Nucleus accumbens (tissue), 56 donors: ENCODE data around the gene WDR7.
A peak's percentile ranks its signal among the peaks of the same experiment; 100 is the strongest.

Experiments used
- DNase-seq, 56 donors: peaks; one replicate each; lab custom pipeline; 2025; lab: John Stamatoyannopoulos, UW

WDR7 gene

DNA sequence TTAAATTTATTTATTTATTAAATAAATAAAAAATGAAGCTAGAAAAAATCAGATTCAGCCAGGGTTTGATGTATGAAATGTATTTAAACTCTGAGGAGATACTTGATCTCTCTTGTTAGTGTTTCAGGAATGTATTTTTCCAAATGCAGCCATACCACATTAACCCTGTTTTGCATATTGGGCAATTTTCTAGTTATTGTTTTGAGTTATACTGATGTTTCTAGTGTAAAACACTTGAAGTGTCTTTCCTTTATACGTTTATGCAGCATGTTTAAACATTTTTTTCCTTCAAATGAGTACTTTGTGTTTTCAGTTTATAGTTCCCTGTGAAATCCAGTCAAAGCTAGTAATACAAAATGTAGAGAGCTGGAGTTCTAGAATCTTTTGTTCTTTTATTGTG is 69.9 kb downstream of the WDR7 start:
- DNase-seq = no peak

- no peak for DNase-seq
Measured at GRCh38 chr18:56721491-56721890, 70.3 kb downstream of the WDR7 start.

- no peak for DNase-seq
Measured at GRCh38 chr18:56722518-56722917, 71.4 kb downstream of the WDR7 start.

GRCh38 chr18:56723068-56723467 is 71.9 kb downstream of the WDR7 start:
- DNase-seq = no peak

DNA sequence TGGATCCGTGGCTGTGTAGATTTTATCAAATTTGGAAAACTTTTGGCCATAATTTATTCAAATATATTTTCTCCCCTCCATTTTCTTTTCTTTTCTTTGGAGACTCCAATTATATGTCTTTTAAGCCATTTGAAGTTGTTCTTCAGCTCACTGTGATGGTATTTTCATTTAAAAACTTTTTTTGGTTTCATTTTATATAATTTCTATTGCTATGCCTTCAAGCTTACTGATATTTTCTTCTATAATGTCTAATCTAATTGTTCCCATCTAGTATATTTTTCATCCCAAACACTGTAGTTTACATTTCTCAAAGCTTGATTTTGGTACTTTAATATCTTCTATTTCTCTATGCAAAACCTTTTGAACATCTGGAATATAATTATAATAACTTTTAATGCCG is 72.5 kb downstream of the WDR7 start:
- no peak for DNase-seq

DNA sequence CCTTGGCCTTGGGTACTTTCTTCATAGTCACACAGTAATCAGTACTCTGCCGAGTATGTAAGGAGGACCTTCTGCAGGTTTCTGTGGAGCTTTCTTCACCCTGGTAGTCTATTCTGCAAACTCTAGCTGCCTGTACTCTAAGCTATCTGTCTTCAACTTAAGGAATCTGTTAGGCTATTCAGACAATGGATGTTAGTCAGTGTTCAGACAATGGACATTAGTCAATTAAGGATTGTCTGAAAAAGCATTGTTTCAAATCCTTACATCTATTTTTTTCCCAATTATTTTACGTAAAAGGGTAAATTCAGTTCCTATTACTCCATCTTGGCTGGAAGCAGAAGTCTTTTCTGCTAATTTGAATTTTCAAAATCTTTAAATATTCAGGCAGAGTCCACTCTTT is 75.7 kb downstream of the WDR7 start:
- DNase-seq = no peak

DNA sequence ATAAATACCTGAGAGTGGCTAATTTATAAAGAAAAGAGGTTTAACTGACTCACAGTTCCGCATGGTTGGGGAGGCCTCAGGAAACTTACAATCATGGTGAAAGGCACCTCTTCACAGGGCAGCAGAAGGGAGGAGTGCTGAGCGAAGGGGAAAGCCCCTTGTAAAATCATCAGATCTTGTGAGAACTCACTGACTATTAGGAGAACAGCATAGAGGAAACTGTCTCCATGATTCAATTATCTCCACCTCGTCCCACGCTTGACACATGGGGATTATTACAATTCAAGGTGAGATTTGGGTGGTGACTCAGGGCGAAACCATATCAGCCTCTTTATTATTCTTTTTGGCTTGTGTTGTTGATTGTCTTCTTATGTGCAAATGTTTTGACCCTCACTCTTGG is 76.2 kb downstream of the WDR7 start:
- DNase-seq = no peak

DNA sequence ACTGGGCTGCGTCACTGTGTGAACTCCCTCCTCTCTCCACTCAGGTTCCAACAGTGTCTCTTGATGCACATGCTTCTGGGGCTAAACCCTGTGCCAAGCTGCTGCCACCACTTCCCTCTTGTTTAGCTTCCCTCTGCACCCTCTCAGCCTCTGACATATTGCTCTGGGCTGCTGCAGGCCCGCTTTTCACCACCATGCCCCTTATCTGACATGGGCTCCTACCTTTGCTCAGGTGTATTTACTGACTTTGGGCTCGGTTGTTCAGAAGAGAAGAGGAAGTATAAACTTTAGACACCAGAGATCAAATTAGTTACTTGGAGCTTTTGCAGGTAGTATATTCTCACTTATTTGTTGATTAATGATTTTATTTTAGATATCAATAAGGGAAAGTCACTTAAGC is 77.6 kb downstream of the WDR7 start:
- no peak for DNase-seq

- DNase-seq = no peak
Measured at GRCh38 chr18:56738184-56738583, 87.0 kb downstream of the WDR7 start.

DNA sequence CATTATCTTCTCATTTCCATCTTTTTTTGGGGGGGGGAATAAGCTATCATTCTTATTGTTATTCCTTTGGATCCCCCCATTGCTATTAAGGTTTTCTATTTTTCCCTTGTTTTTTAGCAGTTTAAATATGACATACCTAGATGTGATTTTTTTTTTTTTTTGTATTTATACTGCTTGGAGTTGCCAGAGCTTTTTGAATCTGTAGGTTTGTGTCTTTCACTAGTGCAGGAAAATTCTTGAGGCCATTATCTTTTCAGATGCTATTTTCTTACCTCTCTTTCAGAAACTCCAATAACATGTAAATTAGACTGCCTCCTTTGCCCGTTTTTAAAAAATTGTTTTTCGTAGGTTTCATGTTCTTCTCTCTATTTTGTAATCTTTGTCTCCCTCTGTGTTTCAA is 88.6 kb downstream of the WDR7 start:
- DNase-seq = no peak

GRCh38 chr18:56740645-56741044 is 89.5 kb downstream of the WDR7 start:
- no peak for DNase-seq

GRCh38 chr18:56741685-56742084 is 90.5 kb downstream of the WDR7 start:
- no peak for DNase-seq

GRCh38 chr18:56743115-56743514 is 92.0 kb downstream of the WDR7 start:
- no peak for DNase-seq

GRCh38 chr18:56747032-56747658 is 96.0 kb downstream of the WDR7 start:
- no peak for DNase-seq

- no peak for DNase-seq
Measured at GRCh38 chr18:56747857-56748256, 96.7 kb downstream of the WDR7 start.

DNA sequence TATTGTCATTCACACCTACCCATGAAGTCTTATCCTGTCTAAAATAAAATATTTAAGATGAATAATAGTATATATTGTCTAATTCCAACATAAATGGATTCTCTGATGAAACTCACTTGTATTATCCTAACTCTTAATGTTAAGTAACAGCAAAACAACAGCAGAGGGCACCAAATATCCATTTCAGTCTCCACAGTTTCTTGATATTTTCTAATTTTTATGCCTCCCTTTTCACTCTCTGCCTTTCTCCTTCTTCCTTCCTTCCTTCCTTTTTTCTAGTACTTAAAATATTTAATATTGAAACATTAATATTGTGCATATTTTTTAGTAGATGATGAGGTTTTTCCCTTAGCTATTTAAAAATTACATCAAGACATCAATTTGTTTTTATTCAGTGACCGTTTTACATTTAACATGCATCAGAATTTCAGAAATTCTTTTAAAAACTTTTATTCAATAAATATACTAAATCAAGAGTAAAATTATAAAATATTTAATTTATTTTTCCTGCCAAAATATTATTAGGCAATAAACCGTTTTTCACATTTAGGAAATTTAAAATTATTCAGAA is 97.6 kb downstream of the WDR7 start:
- DNase-seq = no peak

- peak in 5 of 56 donors; percentile 2 to 7 (median 3) for DNase-seq
Measured at GRCh38 chr18:56756966-56757365, 105.8 kb downstream of the WDR7 start.

DNA sequence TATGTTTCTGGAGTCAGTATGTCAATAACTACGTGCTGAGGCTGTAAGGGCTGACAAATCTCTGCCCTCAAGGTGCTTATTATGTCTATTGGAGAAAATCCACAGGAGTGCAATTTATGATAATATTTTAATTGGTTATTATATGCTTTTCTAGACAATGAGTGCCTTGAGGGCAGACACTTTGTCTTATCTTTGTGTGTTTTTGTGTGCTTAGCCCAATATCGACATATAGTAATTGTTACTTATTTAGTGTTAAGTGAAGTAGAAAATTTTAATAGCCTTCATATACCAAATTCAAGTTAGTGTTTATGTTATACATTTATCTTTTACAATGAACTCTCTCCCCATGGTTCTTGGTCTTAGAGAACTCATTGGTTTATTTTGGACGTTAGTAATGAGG is 118.9 kb downstream of the WDR7 start:
- DNase-seq = no peak

DNA sequence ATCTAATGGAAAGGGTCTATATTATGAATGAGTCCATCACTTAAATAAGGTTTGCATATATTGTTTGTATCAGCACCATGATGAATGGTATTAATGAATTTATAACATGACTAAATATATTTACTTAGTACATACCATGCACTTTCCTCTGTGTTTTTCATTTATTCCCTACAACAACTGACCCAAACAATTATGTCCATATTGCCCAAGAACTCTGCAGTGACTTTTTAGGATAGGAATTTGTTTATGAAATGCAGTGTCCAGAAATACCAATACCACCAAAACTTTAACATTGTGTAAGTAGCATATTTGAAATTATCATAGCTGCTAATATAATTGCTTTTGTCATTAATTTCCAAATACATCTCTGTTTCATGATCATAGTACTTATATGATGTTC is 119.7 kb downstream of the WDR7 start:
- DNase-seq = no peak

DNA sequence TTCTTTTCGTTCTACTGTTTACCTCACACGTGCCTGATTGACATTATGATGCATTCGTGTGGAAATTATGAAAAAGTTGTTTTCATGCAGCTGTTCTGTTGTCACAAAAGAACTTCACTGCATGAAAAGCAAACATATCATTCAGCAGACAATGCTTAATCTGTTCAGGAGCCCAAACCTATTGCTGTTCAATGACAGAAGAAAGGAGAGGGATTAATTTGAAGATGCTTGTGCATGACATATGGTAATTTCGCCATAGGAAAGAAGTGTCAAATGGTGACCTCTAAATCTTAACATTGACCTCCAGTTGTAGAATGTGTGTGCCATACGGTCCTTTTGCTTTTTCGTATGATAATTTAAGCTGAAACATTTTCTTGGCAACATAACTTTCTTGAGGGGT is 124.5 kb downstream of the WDR7 start:
- no peak for DNase-seq

GRCh38 chr18:56787390-56787789 is 136.2 kb downstream of the WDR7 start:
- no peak for DNase-seq

DNA sequence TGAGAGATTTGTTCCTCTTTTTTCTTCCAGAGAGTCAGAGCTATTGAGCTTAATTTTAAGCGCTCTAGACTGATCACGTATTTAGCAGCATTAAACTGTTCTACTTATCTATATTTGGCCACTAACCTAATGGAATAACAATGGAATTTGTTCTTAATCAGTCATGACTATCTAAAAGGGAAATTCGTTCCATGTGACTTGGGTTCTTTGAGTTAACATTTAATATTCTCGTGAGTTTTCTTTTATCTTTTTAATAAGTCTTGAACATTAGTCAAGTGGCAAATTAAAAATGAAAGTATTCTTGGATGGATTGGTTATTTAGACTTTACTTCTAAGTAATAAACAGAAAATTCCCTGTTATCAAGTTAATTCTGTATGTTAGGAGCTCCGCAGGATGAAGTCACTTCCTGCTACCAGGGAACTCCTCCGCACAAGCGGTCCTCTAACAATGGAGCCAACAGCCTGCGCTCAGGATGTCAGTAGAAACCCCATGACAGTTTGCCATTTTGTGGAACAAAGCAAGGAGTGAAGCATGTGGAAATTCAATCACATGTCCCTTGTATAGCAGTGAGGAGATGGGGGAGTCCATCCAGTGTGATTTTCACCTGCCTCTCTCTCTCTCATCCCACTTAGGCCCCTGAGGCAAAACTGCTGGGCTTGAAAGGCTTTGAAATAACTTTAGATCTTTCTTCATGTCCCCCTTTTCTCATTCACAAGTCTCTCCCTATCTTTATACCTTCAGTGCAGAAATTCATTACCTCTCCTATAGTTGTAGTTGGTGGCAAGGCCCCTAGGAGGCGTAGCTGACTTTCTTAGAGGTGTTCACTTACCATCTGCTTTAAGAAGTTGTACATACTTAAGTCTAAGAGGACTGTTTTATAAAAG is 138.1 kb downstream of the WDR7 start:
- no peak for DNase-seq
